Left ventricle myocardium inferior (tissue), 1 donor: Measurements from ENCODE around the gene USP10. TPM values are rescaled to one million over a fixed set of nuclear protein-coding genes. Genes with fewer than 3 reads are reported as not detected.
A peak's percentile ranks its signal among the peaks of the same experiment; 100 is the strongest.

Source experiments
- DNase-seq: peaks from one replicate; pipeline ENCODE4 v3.0.0-alpha.2; 2020
- H3K27ac ChIP-seq: fragments of 200-600 bp; replicated peaks from 2 replicates; pipeline ENCODE4 v1.8.0; 2021
- H3K27me3 ChIP-seq: fragments of 200-600 bp; 2 replicates; pipeline ENCODE4 v1.8.0; 2021; ENCODE audit warnings: low read depth
- H3K36me3 ChIP-seq: fragments of 200-600 bp; 2 replicates; pipeline ENCODE4 v1.8.0; 2021
- H3K4me1 ChIP-seq: fragments of 200-600 bp; 2 replicates; pipeline ENCODE4 v1.8.0; 2021
- H3K4me3 ChIP-seq: fragments of 200-600 bp; 2 replicates; pipeline ENCODE4 v1.8.0; 2021; ENCODE audit warnings: mild to moderate bottlenecking, moderate library complexity
- H3K9me3 ChIP-seq: fragments of 200-600 bp; replicated peaks from 2 replicates; pipeline ENCODE4 v1.8.0; 2021
- intact Hi-C: fragments of 100-400 bp; cut with micrococcal nuclease; formaldehyde crosslinking; loops from one replicate; pipeline ENCODE4 v1.11.0; 2022
- total RNA-seq: library from RNA; stranded (reverse); fragmentation: NEBNext Ultra II Directional; extraction: Animal tissue kit (Norgen Biotek cat#: 25700); gene quantifications from one replicate; pipeline ENCODE4 v1.2.1, GENCODE V29; 2021
- TF ChIP-seq, protein P1 (sequence below): fragments of 200-600 bp; IDR thresholded peaks from 2 replicates; pipeline ENCODE4 v1.8.0; 2021; ENCODE audit warnings: antibody characterized with exemption, mild to moderate bottlenecking, borderline replicate concordance
- donor health status: DM: no; HTN: yes; CAD: no; lungs with severe emphysema.

USP10 gene
- total RNA-seq, 1 donor from 2014 or later, result 66.7 TPM

DNA sequence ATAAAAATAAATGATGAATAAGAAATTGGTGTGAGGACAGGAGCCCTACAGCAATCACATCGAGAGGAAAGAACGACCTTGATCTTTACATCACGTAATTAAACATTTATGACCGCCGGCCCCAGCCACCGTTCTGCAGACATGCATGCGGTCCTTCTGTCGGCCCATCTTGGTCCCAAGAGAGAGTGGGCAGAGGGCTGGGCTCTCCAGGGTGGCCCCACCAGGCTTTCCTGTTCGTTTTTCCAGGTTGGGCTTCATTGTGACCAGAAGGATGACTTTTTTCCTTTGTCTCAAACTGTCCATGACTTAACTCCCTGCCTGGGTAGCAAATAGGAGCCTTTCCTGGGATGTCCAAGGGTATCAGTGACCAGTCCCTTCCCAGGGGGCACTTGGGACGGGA is 116.7 kb downstream of the USP10 start:
- DNase-seq, result no peak
- TF ChIP-seq, protein P1, sequence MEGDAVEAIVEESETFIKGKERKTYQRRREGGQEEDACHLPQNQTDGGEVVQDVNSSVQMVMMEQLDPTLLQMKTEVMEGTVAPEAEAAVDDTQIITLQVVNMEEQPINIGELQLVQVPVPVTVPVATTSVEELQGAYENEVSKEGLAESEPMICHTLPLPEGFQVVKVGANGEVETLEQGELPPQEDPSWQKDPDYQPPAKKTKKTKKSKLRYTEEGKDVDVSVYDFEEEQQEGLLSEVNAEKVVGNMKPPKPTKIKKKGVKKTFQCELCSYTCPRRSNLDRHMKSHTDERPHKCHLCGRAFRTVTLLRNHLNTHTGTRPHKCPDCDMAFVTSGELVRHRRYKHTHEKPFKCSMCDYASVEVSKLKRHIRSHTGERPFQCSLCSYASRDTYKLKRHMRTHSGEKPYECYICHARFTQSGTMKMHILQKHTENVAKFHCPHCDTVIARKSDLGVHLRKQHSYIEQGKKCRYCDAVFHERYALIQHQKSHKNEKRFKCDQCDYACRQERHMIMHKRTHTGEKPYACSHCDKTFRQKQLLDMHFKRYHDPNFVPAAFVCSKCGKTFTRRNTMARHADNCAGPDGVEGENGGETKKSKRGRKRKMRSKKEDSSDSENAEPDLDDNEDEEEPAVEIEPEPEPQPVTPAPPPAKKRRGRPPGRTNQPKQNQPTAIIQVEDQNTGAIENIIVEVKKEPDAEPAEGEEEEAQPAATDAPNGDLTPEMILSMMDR, result no peak
- no peak overlapping the region for H3K4me3 ChIP-seq
- H3K4me1 ChIP-seq, result peaks cover 12% of the 10 kb centered on the region
- peaks cover 56% of the 10 kb centered on the region for H3K27me3 ChIP-seq
- intact Hi-C loops, result no loop called here
- H3K27ac ChIP-seq, result no peak overlapping the region
- H3K36me3 ChIP-seq, result no peaks in the 10 kb centered on the region
- H3K9me3 ChIP-seq, result no peaks in the 10 kb centered on the region

DNA sequence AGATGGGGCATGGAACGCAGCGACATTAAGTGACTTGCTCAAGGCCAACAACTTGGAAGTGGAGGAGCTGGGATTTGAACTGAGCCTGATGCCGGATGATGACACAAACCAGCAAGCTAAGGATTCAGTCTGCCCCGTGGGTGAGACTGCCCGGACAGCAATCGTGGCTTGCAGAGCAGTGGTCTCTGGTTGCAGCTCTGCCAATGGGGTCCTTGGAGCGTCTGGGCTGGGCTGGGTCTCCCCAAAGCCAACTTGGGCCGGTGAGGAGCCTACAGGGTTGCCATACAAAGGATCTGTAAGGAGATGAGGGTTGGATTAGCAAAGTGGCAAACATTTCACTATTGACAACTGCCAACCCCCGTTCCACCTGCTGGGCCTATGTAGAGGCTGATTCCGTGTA is 117.4 kb downstream of the USP10 start:
- H3K27ac ChIP-seq, result no peak overlapping the region
- H3K9me3 ChIP-seq, result no peaks in the 10 kb centered on the region
- TF ChIP-seq, protein P1, result no peak
- intact Hi-C loops, result no loop called here
- H3K27me3 ChIP-seq, result peaks cover 58% of the 10 kb centered on the region
- no peak overlapping the region for H3K4me3 ChIP-seq
- H3K4me1 ChIP-seq, result peaks cover 17% of the 10 kb centered on the region
- no peaks in the 10 kb centered on the region for H3K36me3 ChIP-seq
- DNase-seq, result no peak

DNA sequence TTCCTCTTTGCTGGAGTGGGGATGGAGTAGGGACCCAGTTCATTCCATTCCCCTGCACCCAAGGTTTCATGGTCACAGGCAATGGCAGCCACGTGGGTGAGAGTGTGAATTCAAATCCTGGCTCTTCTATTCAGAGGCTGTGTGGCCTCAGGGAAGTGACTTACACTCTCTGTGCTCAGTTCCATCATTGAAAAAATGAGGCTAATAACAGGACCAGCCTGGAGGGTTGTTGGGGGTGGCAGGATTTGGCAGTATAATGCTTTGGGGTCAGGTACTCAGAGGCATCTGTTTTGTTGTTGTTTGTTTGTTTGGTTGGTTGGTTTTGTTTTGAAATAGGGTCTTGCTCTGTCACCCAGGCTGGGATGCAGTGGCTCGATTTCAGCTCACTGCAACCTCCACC is 117.8 kb downstream of the USP10 start:
- peaks cover 17% of the 10 kb centered on the region for H3K4me1 ChIP-seq
- no peak overlapping the region for H3K4me3 ChIP-seq
- intact Hi-C loops, result no loop called here
- H3K27ac ChIP-seq, result no peak overlapping the region
- H3K27me3 ChIP-seq, result peaks cover 62% of the 10 kb centered on the region
- H3K9me3 ChIP-seq, result no peaks in the 10 kb centered on the region
- no peaks in the 10 kb centered on the region for H3K36me3 ChIP-seq
- no peak for DNase-seq
- TF ChIP-seq, protein P1, result no peak

DNA sequence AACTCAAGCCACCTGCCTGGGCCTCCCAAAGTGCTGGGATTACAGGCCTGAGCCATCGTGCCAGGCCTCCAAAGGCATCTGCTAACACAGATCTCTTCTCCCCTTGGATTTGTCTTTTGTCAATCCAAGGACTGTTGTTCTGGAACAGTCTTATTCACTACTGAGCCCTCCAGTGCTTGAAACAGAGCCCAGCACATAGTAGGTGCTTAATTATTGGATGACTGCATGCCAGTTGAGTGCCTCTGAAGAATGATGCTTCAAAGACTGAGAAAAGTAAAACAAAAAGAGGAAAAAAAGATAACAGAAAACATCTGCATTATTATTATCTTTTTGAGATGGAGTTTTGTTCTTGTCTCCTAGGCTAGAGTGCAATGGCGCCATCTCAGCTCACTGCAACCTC is 118.3 kb downstream of the USP10 start:
- Histone ChIP-seq H3K9me3 (no peaks in the 10 kb centered on the region), H3K36me3 (no peaks in the 10 kb centered on the region), H3K27ac (no peak overlapping the region), H3K4me1 (peaks cover 22% of the 10 kb centered on the region), H3K4me3 (no peak overlapping the region), H3K27me3 (peaks cover 60% of the 10 kb centered on the region)
- TF ChIP-seq, protein P1, result no peak
- intact Hi-C loops, result no loop called here
- DNase-seq, result no peak

DNA sequence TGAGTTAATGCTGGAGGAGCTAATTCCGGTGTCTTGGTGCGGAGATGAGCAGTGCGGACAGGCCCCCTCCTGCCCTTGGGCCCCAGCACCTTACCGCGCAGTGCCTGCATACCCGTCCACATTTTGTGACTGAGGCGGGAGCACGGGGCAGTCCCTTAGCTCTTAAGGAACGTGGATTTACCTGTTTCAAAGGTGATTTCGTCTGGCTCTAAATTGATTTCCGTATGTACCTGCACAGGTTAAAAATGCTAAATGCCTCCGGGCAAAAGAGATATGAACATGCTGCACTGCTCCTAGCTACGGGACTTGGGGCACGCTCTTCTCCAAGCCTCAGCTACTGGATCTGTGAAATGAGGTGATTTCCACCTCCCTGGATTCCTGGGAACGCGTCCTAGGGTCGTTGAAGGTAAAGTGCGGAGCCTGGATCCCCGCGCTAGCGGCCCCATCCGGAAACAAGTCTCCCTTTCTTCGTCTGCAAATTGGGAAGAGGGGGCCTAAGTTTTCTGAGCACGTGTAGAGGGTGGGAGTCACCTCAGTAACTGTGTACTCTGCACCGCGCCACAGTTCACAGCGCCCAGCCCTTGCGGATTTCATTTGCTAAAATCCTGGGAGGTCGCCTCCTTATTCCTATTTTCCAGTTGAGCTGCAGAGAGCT is 119.3 kb downstream of the USP10 start:
- intact Hi-C loops, result no loop called here
- DNase-seq, result no peak
- Histone ChIP-seq H3K36me3 (no peaks in the 10 kb centered on the region), H3K27me3 (peaks cover 51% of the 10 kb centered on the region), H3K9me3 (no peaks in the 10 kb centered on the region), H3K4me1 (peaks cover 32% of the 10 kb centered on the region), H3K27ac (peak overlapping the region; percentile 83), H3K4me3 (peak overlapping the region; percentile 76)
- TF ChIP-seq, protein P1, result no peak
